ENCODE measurements around the gene FBRSL1.

FBRSL1 gene

GRCh38 chr12:132537836-132538662 is 48.1 kb downstream of the FBRSL1 start:
- in situ Hi-C loops (cut with MboI; ENCODE audit: low sequenced_read_pairs) = no loop called here

- in situ Hi-C loops (cut with MboI; ENCODE audit: low sequenced_read_pairs) = no loop called here
Observed at GRCh38 chr12:132538663-132538990, 48.7 kb downstream of the FBRSL1 start.

- in situ Hi-C loops (cut with MboI; ENCODE audit: low sequenced_read_pairs) = no loop called here
Observed at GRCh38 chr12:132539016-132539773, 49.2 kb downstream of the FBRSL1 start.

- in situ Hi-C loops (cut with MboI; ENCODE audit: low sequenced_read_pairs) = no loop called here
Observed at GRCh38 chr12:132540436-132540835, 50.5 kb downstream of the FBRSL1 start.

DNA sequence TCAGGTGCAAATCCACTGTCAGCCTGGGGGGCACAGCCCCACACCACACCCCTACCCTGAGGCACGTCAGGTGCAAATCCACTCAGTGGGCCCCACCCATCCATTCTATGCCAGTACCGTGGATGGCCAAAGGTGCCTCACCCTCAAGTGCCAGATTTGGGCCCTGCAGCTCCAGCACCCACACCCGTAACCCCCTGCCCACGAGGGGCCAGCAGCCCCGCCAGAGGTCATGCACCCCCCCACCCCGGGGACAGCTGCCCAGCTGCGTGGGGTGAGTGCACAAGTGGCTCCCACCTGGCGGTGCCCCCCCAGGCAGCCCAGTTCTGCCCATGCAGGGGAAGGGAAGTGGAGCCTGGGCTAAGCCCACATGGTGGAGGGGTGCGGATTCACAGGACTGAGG is 51.2 kb downstream of the FBRSL1 start:
- in situ Hi-C loops (cut with MboI; ENCODE audit: low sequenced_read_pairs) = no loop called here

DNA sequence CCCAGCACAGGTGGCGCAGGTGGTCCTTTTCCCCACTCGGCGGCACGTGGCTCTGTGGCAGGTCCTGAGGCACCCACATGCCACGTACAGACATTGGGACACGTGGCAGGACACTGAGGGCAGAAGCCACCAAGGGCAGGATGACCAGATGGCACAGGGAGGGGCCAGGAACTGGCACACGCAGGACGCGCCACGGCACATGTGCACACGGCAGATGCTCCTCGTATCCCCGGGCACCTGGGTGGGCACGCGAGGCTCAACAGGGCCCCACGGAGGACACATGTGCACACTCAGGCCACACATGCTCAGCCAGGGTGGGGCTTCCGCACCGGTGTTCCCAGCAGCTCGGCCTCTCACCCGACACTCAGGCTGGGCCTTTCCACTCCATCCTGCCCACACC is 52.0 kb downstream of the FBRSL1 start:
- in situ Hi-C loops (cut with MboI; ENCODE audit: low sequenced_read_pairs) = no loop called here

- in situ Hi-C loops (cut with MboI; ENCODE audit: low sequenced_read_pairs) = no loop called here
Observed at GRCh38 chr12:132542661-132543060, 52.7 kb downstream of the FBRSL1 start.

GRCh38 chr12:132543298-132544079 is 53.5 kb downstream of the FBRSL1 start:
- in situ Hi-C loops (cut with MboI; ENCODE audit: low sequenced_read_pairs) = no loop called here

DNA sequence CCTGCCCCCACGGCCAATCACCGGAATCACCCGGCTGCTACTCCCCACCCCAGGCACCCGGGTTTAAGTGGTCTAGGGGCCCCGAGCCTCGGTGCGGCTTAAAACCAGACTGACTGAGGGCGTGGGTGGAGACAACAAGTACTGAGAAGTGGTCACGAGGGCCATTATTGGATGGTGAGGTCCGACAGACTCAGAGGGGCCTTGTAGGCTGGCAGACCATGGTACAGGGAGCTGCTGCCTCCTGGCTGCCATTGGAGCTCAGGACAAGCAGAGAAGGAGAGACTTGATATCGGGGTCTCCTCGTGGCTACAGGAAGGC is 54.1 kb downstream of the FBRSL1 start:
- in situ Hi-C loops (cut with MboI; ENCODE audit: low sequenced_read_pairs) = no loop called here

DNA sequence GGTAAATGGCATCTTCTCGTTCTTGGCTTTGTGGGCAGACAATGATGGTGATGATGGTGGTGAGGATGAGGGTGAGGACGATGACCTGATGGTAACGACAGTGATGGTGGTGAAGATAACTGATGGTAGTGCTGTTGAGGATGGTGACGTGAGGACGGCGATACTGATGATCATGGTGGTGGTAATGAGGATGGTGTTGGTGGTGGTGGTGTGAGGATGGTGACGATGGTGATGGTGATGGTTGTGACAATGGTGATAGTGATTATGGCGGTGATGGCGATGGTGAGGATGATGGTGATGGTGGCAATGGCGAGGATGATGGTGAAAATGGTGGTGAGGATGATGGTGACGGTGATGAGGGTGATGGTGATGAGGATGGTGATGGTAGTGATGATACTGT is 54.5 kb downstream of the FBRSL1 start:
- in situ Hi-C loops (cut with MboI; ENCODE audit: low sequenced_read_pairs) = no loop called here

GRCh38 chr12:132545164-132545953 is 55.4 kb downstream of the FBRSL1 start:
- in situ Hi-C loops (cut with MboI; ENCODE audit: low sequenced_read_pairs) = no loop called here

- in situ Hi-C loops (cut with MboI; ENCODE audit: low sequenced_read_pairs) = no loop called here
Observed at GRCh38 chr12:132545955-132546354, 56.0 kb downstream of the FBRSL1 start.

GRCh38 chr12:132546647-132547046 is 56.7 kb downstream of the FBRSL1 start:
- in situ Hi-C loops (cut with MboI; ENCODE audit: low sequenced_read_pairs) = no loop called here

DNA sequence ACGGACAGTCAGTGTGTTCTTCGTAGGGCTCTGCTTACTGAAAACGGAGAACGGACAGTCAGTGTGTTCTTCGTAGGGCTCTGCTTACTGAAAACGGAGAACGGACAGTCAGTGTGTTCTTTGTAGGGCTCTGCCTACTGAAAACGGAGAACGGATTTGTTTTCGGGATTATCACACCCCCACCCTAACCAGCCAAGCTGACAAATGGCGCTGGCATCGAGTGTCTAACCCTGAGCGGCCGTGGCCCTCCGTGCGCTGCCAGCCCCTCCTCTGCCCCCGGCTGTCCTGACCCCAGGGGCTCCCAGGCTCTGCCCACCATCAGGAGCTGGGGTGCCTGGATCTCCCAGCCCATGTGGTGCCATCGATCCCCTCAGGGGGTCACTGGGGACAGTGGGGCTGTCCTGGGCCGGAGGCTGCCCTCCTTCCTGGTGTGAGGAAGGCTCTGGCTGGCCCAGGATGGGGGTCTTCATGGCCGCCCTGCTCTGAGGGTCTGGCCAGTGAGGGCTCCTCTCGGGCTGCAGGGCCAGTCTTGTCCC is 57.3 kb downstream of the FBRSL1 start:
- in situ Hi-C loops (cut with MboI; ENCODE audit: low sequenced_read_pairs) = no loop called here

- in situ Hi-C loops (cut with MboI; ENCODE audit: low sequenced_read_pairs) = no loop called here
Observed at GRCh38 chr12:132548430-132549058, 58.6 kb downstream of the FBRSL1 start.

DNA sequence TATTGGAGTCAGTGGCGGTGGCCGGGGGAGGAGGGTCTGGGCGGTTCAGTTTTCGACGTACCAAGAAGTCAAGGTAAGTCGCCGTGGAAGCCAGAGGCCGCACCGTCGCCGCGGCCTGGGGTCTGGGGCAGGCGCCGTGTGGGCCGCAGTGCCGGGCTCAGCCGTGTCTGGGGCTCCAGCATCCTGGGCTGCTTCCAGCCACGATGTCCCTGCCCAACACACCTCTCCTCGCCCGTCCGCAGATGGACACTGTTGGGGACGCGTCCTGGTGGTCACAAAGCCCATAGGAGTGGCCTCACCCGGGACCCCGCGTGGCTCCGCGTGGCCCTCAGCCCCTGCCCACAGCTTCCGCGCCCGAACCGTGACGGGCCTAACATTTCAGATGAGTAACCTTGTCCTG is 59.1 kb downstream of the FBRSL1 start:
- in situ Hi-C loops (cut with MboI; ENCODE audit: low sequenced_read_pairs) = no loop called here

- in situ Hi-C loops (cut with MboI; ENCODE audit: low sequenced_read_pairs) = loop anchor here (10.0 kb wide), 1 partner anchor 115 kb away; no protein-coding TSS in a partner anchor
Observed at GRCh38 chr12:132550014-132550802, 60.3 kb downstream of the FBRSL1 start.

- in situ Hi-C loops (cut with MboI; ENCODE audit: low sequenced_read_pairs) = loop anchor here (10.0 kb wide), 1 partner anchor 116 kb away; no protein-coding TSS in a partner anchor
Observed at GRCh38 chr12:132550830-132551640, 61.1 kb downstream of the FBRSL1 start.
